Measurements from ENCODE around the gene ZBTB39. TPM values are rescaled to one million over a fixed set of nuclear protein-coding genes. Genes with fewer than 3 reads are reported as not detected.

ZBTB39 gene, protein sequence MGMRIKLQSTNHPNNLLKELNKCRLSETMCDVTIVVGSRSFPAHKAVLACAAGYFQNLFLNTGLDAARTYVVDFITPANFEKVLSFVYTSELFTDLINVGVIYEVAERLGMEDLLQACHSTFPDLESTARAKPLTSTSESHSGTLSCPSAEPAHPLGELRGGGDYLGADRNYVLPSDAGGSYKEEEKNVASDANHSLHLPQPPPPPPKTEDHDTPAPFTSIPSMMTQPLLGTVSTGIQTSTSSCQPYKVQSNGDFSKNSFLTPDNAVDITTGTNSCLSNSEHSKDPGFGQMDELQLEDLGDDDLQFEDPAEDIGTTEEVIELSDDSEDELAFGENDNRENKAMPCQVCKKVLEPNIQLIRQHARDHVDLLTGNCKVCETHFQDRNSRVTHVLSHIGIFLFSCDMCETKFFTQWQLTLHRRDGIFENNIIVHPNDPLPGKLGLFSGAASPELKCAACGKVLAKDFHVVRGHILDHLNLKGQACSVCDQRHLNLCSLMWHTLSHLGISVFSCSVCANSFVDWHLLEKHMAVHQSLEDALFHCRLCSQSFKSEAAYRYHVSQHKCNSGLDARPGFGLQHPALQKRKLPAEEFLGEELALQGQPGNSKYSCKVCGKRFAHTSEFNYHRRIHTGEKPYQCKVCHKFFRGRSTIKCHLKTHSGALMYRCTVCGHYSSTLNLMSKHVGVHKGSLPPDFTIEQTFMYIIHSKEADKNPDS
- 6.4 and 8.3 TPM in 2 replicates for total RNA-seq

DNA sequence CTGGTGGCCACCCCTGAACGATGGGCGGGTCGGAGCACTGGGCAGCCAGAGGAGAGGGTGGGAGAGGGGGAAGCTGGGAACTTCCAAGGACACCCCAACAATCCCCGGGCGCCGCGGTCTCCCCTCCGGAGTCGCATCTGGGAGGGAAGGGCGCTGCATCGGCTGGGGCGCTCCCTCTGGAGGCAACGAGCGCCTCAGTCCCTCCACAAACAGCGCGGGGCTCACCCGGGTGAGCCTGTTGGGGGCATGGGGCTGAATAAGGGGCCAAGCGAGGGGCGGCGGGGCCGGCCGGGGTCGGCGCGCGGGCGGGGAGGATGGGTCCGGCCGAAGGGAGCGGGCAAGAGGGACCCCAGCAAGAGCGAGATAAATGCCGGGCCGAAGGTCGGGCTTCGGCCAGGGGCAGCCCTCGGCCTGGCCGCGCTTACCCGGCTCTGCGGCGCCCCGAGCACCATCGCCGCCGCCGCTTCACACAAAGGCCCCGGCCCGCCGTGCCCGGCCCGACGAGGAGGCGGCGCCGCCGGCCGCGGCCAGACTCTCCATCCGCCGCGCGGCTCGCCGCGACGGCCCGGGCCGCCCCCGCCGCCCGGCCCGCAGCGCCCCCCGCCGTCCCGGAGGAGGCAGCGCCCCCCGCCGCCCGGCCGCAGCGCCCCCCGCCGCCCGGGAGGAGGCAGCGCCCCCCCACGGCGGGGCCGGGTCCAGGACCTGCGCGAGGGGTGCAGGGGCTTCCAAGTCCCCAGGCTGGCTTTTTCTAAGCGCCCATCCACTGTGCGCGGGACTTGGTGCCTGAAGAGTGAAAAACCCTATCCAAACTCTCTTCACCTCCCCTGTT is at the start of gene ZBTB39:
Gene ZBTB39 (minus strand): TSS at position 567 of the 829 bp plus-strand sequence. CDS start 1,629 bp downstream, outside the sequence.

DNA sequence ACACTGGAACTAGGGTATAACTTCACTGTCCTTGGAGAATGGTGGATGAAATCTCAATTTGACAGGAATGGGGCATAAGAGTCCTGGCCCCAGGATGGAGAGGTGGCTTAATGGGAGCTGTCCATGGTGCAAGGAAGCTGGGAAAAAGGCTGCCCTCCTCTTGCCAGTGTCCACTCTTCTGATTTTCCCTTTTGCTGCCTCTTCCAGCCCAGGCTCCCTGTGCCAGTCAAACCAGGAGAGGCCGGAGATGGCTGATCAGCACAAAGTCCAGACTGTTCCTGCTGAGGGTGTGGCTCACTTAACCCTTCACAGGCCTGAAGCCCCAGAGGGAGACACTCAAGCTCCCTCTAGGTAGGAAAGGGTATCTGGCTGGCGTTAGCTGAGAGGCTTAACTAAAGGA is 43.5 kb upstream of the ZBTB39 start, which contains the start of gene MYO1A:
Gene MYO1A (minus strand): TSS at position 240 of the 400 bp plus-strand sequence. CDS start 1,806 bp downstream, outside the sequence.

DNA sequence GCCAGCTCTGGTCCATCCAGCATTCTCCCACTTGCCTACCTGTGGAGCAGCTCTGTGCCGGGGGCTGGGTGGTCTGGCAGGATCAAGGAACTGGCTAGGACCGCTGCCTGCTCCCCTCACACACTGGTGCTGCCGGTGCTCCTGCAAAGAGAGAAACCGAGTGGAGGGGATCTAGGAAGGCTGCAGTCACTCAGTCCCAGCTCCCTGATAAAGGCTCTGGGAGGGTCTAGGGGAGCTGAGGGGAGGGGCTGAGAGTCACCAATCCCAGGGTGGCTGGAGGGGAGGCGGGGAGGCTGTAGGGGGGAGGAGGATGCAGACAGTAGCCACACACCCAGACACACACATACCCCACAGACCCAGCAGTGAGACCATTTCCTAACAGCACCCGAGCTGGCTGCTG is 10.0 kb upstream of the ZBTB39 start, which contains the start of gene TAC3:
Gene TAC3 (minus strand): TSS at position 182 of the 400 bp plus-strand sequence. CDS start 732 bp downstream, outside the sequence.

GRCh38 chr12:56957229-56958052 is 48.9 kb downstream of the ZBTB39 start, which contains the start of gene RDH16:
TSS of gene RDH16 (minus strand) at chr12:56957608. CDS start at chr12:56957462, 146 bp downstream.

Other genes starting within 250 kb of the ZBTB39 start
- gene HSD17B6, start 243.2 kb downstream of the ZBTB39 start, total RNA-seq, result 0.61 and 0.97 TPM in 2 replicates
- gene SDR9C7, start 72.1 kb downstream of the ZBTB39 start, total RNA-seq, result not detected in 2 replicates
- under 0.01 and 0.12 TPM in 2 replicates for gene RDH16, start 48.9 kb downstream of the ZBTB39 start, total RNA-seq
- not detected in 2 replicates for gene TAC3, start 10.0 kb upstream of the ZBTB39 start, total RNA-seq
- gene MYO1A, start 43.6 kb upstream of the ZBTB39 start, total RNA-seq, result 0.12 TPM in 1 of 2 replicates, not detected in the other
- 3.9 and 4.9 TPM in 2 replicates for gene NEMP1, start 72.2 kb upstream of the ZBTB39 start, total RNA-seq
- 49.7 and 51.2 TPM in 2 replicates for gene NAB2, start 82.6 kb upstream of the ZBTB39 start, total RNA-seq
- gene STAT6, start 104.8 kb upstream of the ZBTB39 start, total RNA-seq, result 129 and 138 TPM in 2 replicates
- gene LRP1, start 121.9 kb upstream of the ZBTB39 start, total RNA-seq, result 581 and 702 TPM in 2 replicates
- not detected in 2 replicates for gene LRP1-AS, start 141.1 kb upstream of the ZBTB39 start, total RNA-seq
- 1.1 and 2.3 TPM in 2 replicates for gene NXPH4, start 210.2 kb upstream of the ZBTB39 start, total RNA-seq
- 209 and 258 TPM in 2 replicates for gene SHMT2, start 223.2 kb upstream of the ZBTB39 start, total RNA-seq
- 0.81 TPM in 1 of 2 replicates, not detected in the other for gene STAC3, start 244.6 kb upstream of the ZBTB39 start, total RNA-seq